Eye (tissue), 1 donor: Measurements from ENCODE around the gene GPRC5B.

Experiments
- DNase-seq: peaks from one replicate; pipeline ENCODE4 v3.0.0-alpha.2; 2015

The GPRC5B gene

DNA sequence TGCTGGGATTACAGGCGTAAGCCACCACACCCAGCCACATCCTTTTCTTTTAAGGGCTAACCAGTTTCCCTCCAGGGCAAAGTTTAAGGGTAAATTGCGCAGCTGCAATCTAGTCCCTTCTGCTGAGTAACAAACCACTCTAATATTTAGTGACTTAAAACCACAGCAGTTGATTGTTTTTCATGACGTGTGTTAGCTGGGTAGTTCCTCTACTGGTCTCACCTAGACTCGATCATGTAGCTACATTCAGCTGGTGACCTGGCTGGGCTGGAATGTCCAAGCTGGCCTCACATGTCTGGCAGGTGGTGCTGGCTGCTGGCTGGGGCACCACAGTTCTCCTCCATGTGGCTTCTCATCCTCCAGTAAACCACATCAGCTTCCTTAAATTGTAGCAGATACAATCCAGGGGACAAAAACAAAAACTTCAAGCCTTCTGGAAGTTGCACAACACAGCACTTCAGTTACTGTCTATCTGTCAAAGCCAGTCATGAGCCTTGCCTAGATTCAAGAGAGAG, 75.5 kb downstream of the GPRC5B start:
- DNase-seq = no peak

DNA sequence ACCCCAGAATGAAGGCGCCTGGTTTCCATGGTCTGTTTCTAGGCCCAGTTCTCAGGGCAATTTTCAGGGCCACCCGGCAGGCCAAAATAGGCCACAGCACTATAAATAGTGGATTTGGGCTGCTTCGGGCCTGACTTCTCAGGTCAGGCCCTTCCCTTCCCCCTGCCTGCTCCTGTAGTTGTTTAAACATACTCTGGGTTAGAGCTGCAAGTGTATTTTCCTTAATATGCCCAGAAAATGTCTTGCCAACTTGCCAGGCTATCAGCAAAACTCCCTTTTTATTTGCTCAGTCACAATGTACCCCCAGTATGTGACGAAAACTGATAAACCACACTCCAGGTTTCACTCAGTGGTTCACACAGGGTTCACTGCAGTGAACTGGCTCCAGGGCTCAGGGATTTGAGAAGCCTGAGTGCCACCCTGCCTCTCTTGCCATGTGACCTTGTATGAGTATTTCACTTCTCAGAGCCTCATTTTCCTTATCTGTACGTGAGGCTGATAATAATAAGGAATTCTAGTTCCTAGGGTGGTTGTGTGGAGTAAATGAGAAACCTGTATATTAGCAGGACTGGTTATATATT, 76.5 kb downstream of the GPRC5B start:
- peak; percentile 14 for DNase-seq
